Nephron (organoid): ENCODE measurements around the gene ABCA9.

Experiments
- H3K27ac Mint-ChIP-seq, 3 experiments: 2 replicates each; pipeline ENCODE4 v1.8.0; 2020; ENCODE audit warnings: mixed read lengths in 3 of 3, mild to moderate bottlenecking in 2 of 3, moderate library complexity in 1 of 3
- H3K27me3 Mint-ChIP-seq: 2 replicates; pipeline ENCODE4 v1.8.0; 2021; ENCODE audit warnings: low read depth, mild to moderate bottlenecking, moderate library complexity, mixed read lengths
- H3K36me3 Mint-ChIP-seq: 2 replicates; pipeline ENCODE4 v1.8.0; 2020; ENCODE audit warnings: low read depth, mixed read lengths
- H3K4me1 Mint-ChIP-seq: 2 replicates; pipeline ENCODE4 v1.8.0; 2020; ENCODE audit warnings: mixed read lengths
- H3K4me3 Mint-ChIP-seq, 3 experiments: 2 replicates each; pipeline ENCODE4 v1.8.0; 2020; ENCODE audit warnings: mild to moderate bottlenecking in 3 of 3, mixed read lengths in 3 of 3, moderate library complexity in 2 of 3
- H3K9me3 Mint-ChIP-seq: 2 replicates; pipeline ENCODE4 v1.8.0; 2020; ENCODE audit warnings: mixed read lengths
- TF ChIP-seq, protein P1 (sequence below), 3 experiments: fragments of 200-600 bp; sonication (generic); IDR thresholded peaks; one replicate each; pipeline ENCODE4 v1.5.0; 2021; ENCODE audit warnings: antibody characterized with exemption in 3 of 3; ENCODE audit not compliant: unreplicated experiment in 3 of 3

The ABCA9 gene

DNA sequence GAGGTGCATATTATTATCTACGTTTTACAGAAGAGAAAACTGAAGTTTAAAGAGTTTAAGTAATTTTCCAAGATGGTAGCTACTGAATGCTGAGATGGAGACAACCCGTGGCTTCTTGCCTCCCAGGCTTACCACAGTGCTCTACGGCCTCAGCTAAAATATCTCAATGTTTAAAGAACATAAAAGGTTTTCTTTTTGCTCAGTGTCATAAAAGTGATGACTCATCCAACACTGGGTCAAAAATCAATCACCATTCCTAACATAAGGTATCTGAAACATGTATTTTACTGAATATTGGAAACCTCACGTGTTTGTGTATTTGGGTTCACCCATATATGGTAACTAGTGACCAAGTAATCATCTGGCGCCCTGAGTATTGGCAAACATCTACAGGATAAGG is 18.4 kb downstream of the ABCA9 start:
- Mint-ChIP-seq H3K9me3 (peaks cover 13% of the 10 kb centered on the region), H3K36me3 (peaks cover 12% of the 10 kb centered on the region), H3K27me3 (no peaks in the 10 kb centered on the region), H3K4me3 (no peak overlapping the region), H3K4me1 (peaks cover 4% of the 10 kb centered on the region), H3K27ac (no peak overlapping the region)
- TF ChIP-seq, protein P1, sequence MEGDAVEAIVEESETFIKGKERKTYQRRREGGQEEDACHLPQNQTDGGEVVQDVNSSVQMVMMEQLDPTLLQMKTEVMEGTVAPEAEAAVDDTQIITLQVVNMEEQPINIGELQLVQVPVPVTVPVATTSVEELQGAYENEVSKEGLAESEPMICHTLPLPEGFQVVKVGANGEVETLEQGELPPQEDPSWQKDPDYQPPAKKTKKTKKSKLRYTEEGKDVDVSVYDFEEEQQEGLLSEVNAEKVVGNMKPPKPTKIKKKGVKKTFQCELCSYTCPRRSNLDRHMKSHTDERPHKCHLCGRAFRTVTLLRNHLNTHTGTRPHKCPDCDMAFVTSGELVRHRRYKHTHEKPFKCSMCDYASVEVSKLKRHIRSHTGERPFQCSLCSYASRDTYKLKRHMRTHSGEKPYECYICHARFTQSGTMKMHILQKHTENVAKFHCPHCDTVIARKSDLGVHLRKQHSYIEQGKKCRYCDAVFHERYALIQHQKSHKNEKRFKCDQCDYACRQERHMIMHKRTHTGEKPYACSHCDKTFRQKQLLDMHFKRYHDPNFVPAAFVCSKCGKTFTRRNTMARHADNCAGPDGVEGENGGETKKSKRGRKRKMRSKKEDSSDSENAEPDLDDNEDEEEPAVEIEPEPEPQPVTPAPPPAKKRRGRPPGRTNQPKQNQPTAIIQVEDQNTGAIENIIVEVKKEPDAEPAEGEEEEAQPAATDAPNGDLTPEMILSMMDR (IDR thresholded peaks at IDR 0.05; ENCODE audit: unreplicated experiment in 3 of 3), result no peak

DNA sequence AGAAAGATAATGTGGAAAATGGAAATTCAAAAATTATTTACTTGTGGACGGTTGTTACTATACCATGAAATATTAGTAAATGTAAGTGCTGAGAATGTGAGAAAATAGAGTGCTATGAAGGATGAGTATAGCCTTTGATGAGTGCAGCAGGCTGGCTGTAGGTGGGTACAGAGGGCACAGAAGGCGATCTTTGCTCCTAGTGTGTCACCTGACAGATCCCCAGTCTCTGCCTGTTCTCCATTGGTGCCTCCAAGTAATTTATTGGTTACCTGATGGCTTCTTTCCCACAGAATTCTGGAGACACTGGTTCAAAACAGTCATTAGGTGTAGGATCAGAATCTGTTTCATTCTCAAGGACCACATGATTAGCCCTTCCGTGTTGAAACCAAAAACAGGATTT is 28.9 kb downstream of the ABCA9 start:
- TF ChIP-seq, protein P1 (IDR thresholded peaks at IDR 0.05; ENCODE audit: unreplicated experiment in 3 of 3), result no peak
- no peaks in the 10 kb centered on the region for H3K4me1 Mint-ChIP-seq
- H3K9me3 Mint-ChIP-seq, result peaks cover 8% of the 10 kb centered on the region
- H3K27ac Mint-ChIP-seq, result no peak overlapping the region
- H3K27me3 Mint-ChIP-seq, result no peaks in the 10 kb centered on the region
- H3K36me3 Mint-ChIP-seq, result no peaks in the 10 kb centered on the region
- H3K4me3 Mint-ChIP-seq, result no peak overlapping the region

DNA sequence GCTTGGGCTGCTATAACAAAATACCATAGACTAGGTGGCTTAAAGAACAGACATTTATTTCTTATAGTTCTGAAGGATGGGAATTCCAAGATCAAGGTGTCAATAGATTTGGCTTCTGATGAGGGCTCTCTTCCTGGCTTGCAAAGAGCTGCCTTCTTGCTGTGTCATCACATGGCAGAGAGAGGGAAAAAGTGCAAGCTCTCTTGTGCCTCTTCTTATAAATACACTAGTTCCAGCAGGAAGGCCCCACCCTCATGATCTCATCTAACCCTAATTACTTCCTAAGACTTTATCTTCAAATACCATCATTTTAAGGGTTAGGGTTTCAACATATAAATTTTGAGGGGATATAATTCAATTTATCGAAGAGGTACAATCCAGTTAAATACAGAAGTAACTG is 30.6 kb downstream of the ABCA9 start:
- Mint-ChIP-seq H3K27me3 (no peaks in the 10 kb centered on the region), H3K4me1 (no peaks in the 10 kb centered on the region), H3K9me3 (peaks cover 3% of the 10 kb centered on the region), H3K27ac (no peak overlapping the region), H3K4me3 (no peak overlapping the region), H3K36me3 (no peaks in the 10 kb centered on the region)
- TF ChIP-seq, protein P1 (IDR thresholded peaks at IDR 0.05; ENCODE audit: unreplicated experiment in 3 of 3), result no peak

DNA sequence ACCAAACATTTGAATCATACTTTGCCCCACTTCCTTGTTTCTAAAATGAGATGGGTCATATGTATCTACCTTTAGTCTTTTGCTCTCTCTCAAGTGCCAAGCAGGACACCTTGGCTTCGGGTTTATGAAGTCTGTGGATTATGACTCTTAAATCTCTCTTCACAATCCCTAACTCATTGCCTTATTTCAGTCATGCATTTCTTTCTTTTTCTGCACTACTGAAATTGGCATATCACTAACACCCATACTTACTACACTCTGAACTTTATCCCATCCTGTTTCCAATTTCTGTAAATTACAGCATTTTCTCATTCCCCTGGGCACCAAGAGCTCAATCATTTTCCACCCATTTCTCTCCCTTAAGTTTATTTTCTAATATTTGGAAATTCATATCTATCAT is 42.0 kb downstream of the ABCA9 start:
- TF ChIP-seq, protein P1 (IDR thresholded peaks at IDR 0.05; ENCODE audit: unreplicated experiment in 3 of 3), result no peak
- no peaks in the 10 kb centered on the region for H3K27me3 Mint-ChIP-seq
- no peak overlapping the region for H3K4me3 Mint-ChIP-seq
- H3K27ac Mint-ChIP-seq, result no peak overlapping the region
- H3K4me1 Mint-ChIP-seq, result no peaks in the 10 kb centered on the region
- H3K36me3 Mint-ChIP-seq, result no peaks in the 10 kb centered on the region
- H3K9me3 Mint-ChIP-seq, result peaks cover under 1% of the 10 kb centered on the region

DNA sequence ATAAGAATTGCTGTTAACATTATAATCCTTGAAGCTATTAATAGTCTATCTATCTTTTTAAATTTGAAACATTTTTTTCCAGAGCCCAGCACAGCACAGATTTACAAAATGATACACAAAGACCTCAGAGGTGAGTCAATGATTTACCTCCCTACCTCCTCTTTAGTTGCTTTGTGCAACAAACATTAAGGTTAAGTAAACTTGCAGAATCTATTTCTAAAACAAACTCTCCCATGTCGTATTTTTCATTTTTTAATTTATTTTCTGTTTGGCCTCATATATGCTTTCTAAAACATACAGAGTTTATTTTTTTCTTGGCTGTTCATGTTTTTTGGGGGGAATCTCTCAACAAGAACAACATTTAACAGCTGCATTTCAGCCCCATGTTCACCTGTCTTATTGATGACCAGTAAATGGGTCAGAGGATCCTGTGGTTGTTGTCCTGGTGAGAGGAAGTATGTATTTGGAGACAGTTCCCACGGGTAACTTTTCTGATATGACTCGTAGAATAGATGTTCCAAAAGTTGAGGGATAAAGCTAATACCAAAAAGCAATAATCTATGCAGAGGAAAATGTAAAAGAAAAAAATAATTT is 42.6 kb downstream of the ABCA9 start:
- no peak overlapping the region for H3K4me3 Mint-ChIP-seq
- H3K9me3 Mint-ChIP-seq, result no peaks in the 10 kb centered on the region
- no peaks in the 10 kb centered on the region for H3K4me1 Mint-ChIP-seq
- no peaks in the 10 kb centered on the region for H3K27me3 Mint-ChIP-seq
- no peaks in the 10 kb centered on the region for H3K36me3 Mint-ChIP-seq
- TF ChIP-seq, protein P1 (IDR thresholded peaks at IDR 0.05; ENCODE audit: unreplicated experiment in 3 of 3), result no peak
- H3K27ac Mint-ChIP-seq, result no peak overlapping the region

DNA sequence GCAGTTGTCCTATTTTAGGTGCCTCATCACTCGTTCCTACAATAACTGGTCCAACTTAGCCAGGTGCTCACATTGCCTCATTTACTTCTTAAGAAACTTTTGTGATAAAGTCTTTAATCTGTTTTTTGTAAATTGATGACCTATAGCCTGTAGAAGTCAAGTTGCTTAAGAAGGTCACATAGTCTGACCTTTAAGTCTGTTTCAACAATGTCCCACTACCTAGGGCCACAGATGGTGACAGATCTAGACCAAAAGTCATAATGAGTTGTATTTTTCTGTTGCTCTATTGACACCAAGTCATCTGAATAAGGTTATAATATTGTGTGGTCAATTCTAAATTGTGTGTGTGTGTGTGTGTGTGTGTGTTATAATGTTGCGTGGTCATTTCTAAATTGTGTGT is 45.1 kb downstream of the ABCA9 start:
- Mint-ChIP-seq H3K4me1 (no peaks in the 10 kb centered on the region), H3K36me3 (no peaks in the 10 kb centered on the region), H3K27me3 (no peaks in the 10 kb centered on the region), H3K4me3 (no peak overlapping the region), H3K9me3 (no peaks in the 10 kb centered on the region), H3K27ac (no peak overlapping the region)
- TF ChIP-seq, protein P1 (IDR thresholded peaks at IDR 0.05; ENCODE audit: unreplicated experiment in 3 of 3), result no peak
